ENCODE data around the gene BICD1.

BICD1 gene

GRCh38 chr12:32357601-32358249 is 251.1 kb downstream of the BICD1 start:
- in situ Hi-C loops (cut with MboI; ENCODE audit: low pct_unique_long_range_greater_than_20kb, low sequenced_read_pairs, unreplicated experiment) = no loop called here
- no peak for DNase-seq (ENCODE audit: low spot score)
- TF ChIP-seq CTCF (IDR thresholded peaks at IDR 0.05; ENCODE audit: extremely low read depth, insufficient read depth, missing control alignments) = no peak

GRCh38 chr12:32360956-32361355 is 254.3 kb downstream of the BICD1 start:
- in situ Hi-C loops (cut with MboI; ENCODE audit: low pct_unique_long_range_greater_than_20kb, low sequenced_read_pairs, unreplicated experiment) = no loop called here
- no peak for TF ChIP-seq CTCF (IDR thresholded peaks at IDR 0.05; ENCODE audit: extremely low read depth, insufficient read depth, missing control alignments)

GRCh38 chr12:32362892-32363291 is 256.2 kb downstream of the BICD1 start:
- no peak for TF ChIP-seq CTCF (IDR thresholded peaks at IDR 0.05; ENCODE audit: extremely low read depth, insufficient read depth, missing control alignments)
- DNase-seq (ENCODE audit: low spot score) = no peak
- in situ Hi-C loops (cut with MboI; ENCODE audit: low pct_unique_long_range_greater_than_20kb, low sequenced_read_pairs, unreplicated experiment) = no loop called here

More at GRCh38 chr12:32360956-32361355, 254.3 kb downstream of the BICD1 start:
- DNase-seq (ENCODE audit: low spot score) = no peak

DNA sequence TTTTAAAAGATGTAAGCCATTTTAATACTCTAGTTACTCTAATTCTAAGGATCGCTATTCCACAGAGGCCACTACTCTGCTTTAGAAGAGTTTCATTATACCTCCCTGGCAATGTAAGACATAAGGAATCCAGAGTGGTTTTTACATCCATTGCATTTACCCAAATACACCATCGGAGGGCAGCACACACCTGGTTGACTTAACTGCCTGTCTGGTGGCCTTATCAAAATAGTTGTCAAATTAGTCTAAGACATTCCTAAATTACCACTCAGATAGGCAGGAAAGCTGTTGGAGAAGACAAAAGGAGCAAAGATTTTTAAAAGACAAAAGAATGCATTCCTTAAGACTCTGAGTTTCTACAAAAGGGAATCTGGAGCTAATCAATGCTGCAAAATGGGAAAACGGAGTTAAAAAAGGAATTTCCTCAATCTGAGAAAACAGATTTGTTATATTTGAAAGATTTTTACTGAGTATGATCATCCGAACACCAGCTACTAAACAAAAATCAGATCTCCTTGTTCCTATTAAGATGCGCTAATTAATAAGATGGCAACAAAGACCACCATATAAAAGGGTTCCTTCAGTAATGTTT is 258.9 kb downstream of the BICD1 start:
- TF ChIP-seq CTCF (IDR thresholded peaks at IDR 0.05; ENCODE audit: extremely low read depth, insufficient read depth, missing control alignments) = peak; percentile 80
- in situ Hi-C loops (cut with MboI; ENCODE audit: low pct_unique_long_range_greater_than_20kb, low sequenced_read_pairs, unreplicated experiment) = no loop called here
- peak; percentile 44 for DNase-seq (ENCODE audit: low spot score)

DNA sequence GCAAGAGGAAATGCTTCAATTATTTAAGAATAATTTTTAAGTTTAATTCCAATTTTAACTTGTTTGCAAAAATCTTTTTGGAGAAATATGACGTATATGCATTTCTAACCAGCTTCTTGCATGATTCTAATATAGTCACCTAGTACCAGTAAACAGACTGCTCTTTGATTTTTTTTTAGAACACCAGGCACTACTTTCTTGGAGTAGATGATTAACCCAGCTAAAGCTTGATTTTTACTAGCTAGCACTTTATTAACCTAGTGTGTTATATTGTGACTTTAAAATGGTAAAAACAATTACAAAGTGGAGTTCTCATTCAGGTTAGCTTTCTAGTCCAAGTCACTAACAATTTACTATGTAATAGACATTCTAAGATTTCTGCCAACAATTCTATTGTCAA is 260.1 kb downstream of the BICD1 start:
- in situ Hi-C loops (cut with MboI; ENCODE audit: low pct_unique_long_range_greater_than_20kb, low sequenced_read_pairs, unreplicated experiment) = no loop called here
- DNase-seq (ENCODE audit: low spot score) = no peak
- TF ChIP-seq CTCF (IDR thresholded peaks at IDR 0.05; ENCODE audit: extremely low read depth, insufficient read depth, missing control alignments) = no peak

DNA sequence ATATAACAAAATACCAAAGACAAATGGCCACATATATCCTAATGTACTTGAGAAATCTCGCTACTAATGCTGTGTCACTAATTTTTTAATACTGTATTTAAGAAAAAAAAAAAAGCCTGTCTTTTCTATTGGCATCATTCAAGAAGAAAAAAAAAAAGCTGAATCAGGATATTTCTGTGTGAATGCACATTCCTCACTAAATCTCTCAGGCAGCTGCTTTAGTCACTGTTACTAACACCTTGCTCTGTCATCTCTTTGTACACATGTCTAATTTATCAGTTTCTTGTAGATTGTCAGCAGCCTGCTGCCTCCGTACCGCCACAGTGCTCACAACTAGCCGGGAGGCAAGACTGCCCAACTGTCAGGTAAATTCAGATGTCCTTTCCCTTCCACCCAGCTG is 260.7 kb downstream of the BICD1 start:
- TF ChIP-seq CTCF (IDR thresholded peaks at IDR 0.05; ENCODE audit: extremely low read depth, insufficient read depth, missing control alignments) = no peak
- no peak for DNase-seq (ENCODE audit: low spot score)
- in situ Hi-C loops (cut with MboI; ENCODE audit: low pct_unique_long_range_greater_than_20kb, low sequenced_read_pairs, unreplicated experiment) = no loop called here
